ENCODE measurements around the gene NOBOX. TPM values are rescaled to one million over a fixed set of nuclear protein-coding genes. Genes with fewer than 3 reads are reported as not detected.

NOBOX gene
- total and polyA plus RNA-seq, 2 experiments from 2014 or later = not detected

GRCh38 chr7:144390481-144390880 is 13.0 kb downstream of the NOBOX start (continued):
- no peak for TF ChIP-seq CTCF (conservative IDR thresholded peaks at IDR 0.05; ENCODE audit: low read depth in 2 of 2)
- no peak for TF ChIP-seq EZH2phosphoT487 (IDR thresholded peaks at IDR 0.05; ENCODE audit: unreplicated experiment)
- no peak for TF ChIP-seq JUNB (IDR thresholded peaks at IDR 0.05; ENCODE audit: unreplicated experiment)

GRCh38 chr7:144388950-144389349 is 14.5 kb downstream of the NOBOX start:
- Histone ChIP-seq H3K9me2 (ENCODE audit: insufficient read depth) (no peaks in the 10 kb centered on the region), H3K4me3 (no peak overlapping the region), H4K20me1 (replicated peaks; ENCODE audit: insufficient read depth) (no peaks in the 10 kb centered on the region), H3F3A (replicated peaks; ENCODE audit: low read depth) (0 out of 2 replicates have a peak, but pooled peaks cover 2% of the 10 kb centered on the region), H3K4me1 (ENCODE audit: insufficient read depth) (peaks cover 15% of the 10 kb centered on the region; the same call in 1 of the 2 replicates), H3K27ac (ENCODE audit: low read depth) (peak overlapping the region; percentile 4; the same call in 1 of the 2 replicates), H3K4me2 (0 out of 2 replicates have a peak overlapping the region, but pooled peaks have one; percentile 4), H3K79me2 (replicated peaks; ENCODE audit: insufficient read depth) (no peaks in the 10 kb centered on the region), H3K36me3 (ENCODE audit: insufficient read depth) (no peaks in the 10 kb centered on the region), H3K27me3 (ENCODE audit: insufficient read depth) (no peaks in the 10 kb centered on the region), H2AFZ (no peak overlapping the region)
- Mint-ChIP-seq H3K27me3 (ENCODE audit: insufficient read depth, low read depth, poor library complexity) (peaks cover 14% of the 10 kb centered on the region), H3K4me1 (peaks cover 34% of the 10 kb centered on the region), H3K27ac (peak overlapping the region; percentile 69), H3K4me3 (no peak overlapping the region), H3K9me3 (peaks cover 3% of the 10 kb centered on the region; the same call in 1 of the 3 replicates), H3K36me3 (ENCODE audit: low read depth) (no peaks in the 10 kb centered on the region)
- ATAC-seq (peak; percentile 79), DNase-seq (ENCODE audit: low spot score) (peak; percentile 43)
- TF ChIP-seq POLR2AphosphoS5 (IDR thresholded peaks at IDR 0.05; ENCODE audit: low read depth) (no peak), ZNF462 (CRISPR knock-in tag; IDR thresholded peaks at IDR 0.05) (no peak), ETS1 (IDR thresholded peaks at IDR 0.05) (no peak), JUNB (IDR thresholded peaks at IDR 0.05; ENCODE audit: unreplicated experiment) (no peak), CREB1 (CRISPR knock-in tag; IDR thresholded peaks at IDR 0.05; ENCODE audit: low read depth) (no peak), EZH2phosphoT487 (IDR thresholded peaks at IDR 0.05; ENCODE audit: unreplicated experiment) (no peak), CTCF (conservative IDR thresholded peaks at IDR 0.05; ENCODE audit: low read depth in 2 of 2) (no peak)

Data from GM23338 (cell line).